Hepatocyte (in vitro differentiated cells): ENCODE data around the gene TADA1. TPM values are rescaled to one million over a fixed set of nuclear protein-coding genes. Genes with fewer than 3 reads are reported as not detected.

Experiments used
- DNase-seq: peaks from one replicate; pipeline ENCODE4 v3.0.0-alpha.2; 2016; ENCODE audit warnings: low spot score
- H2AFZ ChIP-seq: fragments of 200-600 bp; sonication (generic); 2 replicates; pipeline ENCODE4 v1.6.0; 2016; ENCODE audit warnings: antibody characterized with exemption, mild to moderate bottlenecking
- H3K27ac ChIP-seq: fragments of 200-600 bp; sonication (generic); 2 replicates; pipeline ENCODE4 v1.5.1; 2016; ENCODE audit warnings: mild to moderate bottlenecking
- H3K27me3 ChIP-seq: fragments of 200-600 bp; sonication (generic); 2 replicates; pipeline ENCODE4 v1.6.1; 2016
- H3K36me3 ChIP-seq: fragments of 200-600 bp; sonication (generic); replicated peaks from 2 replicates; pipeline ENCODE4 v1.5.1; 2016; ENCODE audit warnings: low read depth; ENCODE audit not compliant: insufficient read depth
- H3K4me1 ChIP-seq: fragments of 200-600 bp; sonication (generic); 2 replicates; pipeline ENCODE4 v1.5.1; 2016; ENCODE audit warnings: mild to moderate bottlenecking, moderate library complexity; ENCODE audit not compliant: insufficient read depth
- H3K4me2 ChIP-seq: fragments of 200-600 bp; sonication (generic); 2 replicates; pipeline ENCODE4 v1.6.0; 2016
- H3K4me3 ChIP-seq: fragments of 200-600 bp; sonication (generic); 2 replicates; pipeline ENCODE4 v1.5.1; 2016; ENCODE audit warnings: mild to moderate bottlenecking
- H3K79me2 ChIP-seq: fragments of 200-600 bp; sonication (generic); 2 replicates; pipeline ENCODE4 v1.6.0; 2017; ENCODE audit warnings: mild to moderate bottlenecking
- H3K9me2 ChIP-seq: fragments of 200-600 bp; sonication (generic); replicated peaks from 2 replicates; pipeline ENCODE4 v1.6.0; 2017; ENCODE audit warnings: mild to moderate bottlenecking; ENCODE audit not compliant: insufficient read depth
- H3K9me3 ChIP-seq: fragments of 200-600 bp; sonication (generic); 2 replicates; pipeline ENCODE4 v1.5.1; 2016; ENCODE audit warnings: low read depth, mild to moderate bottlenecking
- H4K20me1 ChIP-seq: fragments of 200-600 bp; sonication (generic); 2 replicates; pipeline ENCODE4 v1.6.0; 2016; ENCODE audit warnings: mild to moderate bottlenecking; ENCODE audit not compliant: insufficient read depth, poor library complexity, severe bottlenecking
- EZH2 ChIP-seq: fragments of 200-600 bp; sonication (generic); IDR thresholded peaks from 2 replicates; pipeline ENCODE4 v1.6.1; 2016; ENCODE audit warnings: antibody characterized with exemption, mild to moderate bottlenecking, borderline replicate concordance
- EZH2phosphoT487 ChIP-seq: fragments of 200-600 bp; sonication (generic); IDR thresholded peaks from one replicate; pipeline ENCODE4 v1.6.1; 2018; ENCODE audit warnings: antibody characterized with exemption, mild to moderate bottlenecking, low read depth, moderate library complexity; ENCODE audit not compliant: unreplicated experiment, severe bottlenecking
- WGBS: methylation state at CpG from one replicate; pipeline ENCODE4 v1.1.6; 2016; ENCODE audit warnings: low lambda C conversion rate; ENCODE audit errors: missing lambda C conversion rate; 5-methylcytosine and 5-hydroxymethylcytosine counted together
- polyA plus RNA-seq: library from polyadenylated mRNA; unstranded; fragments of >200 nt; fragmentation: Nextera tagmentation; extraction: Ambion mirVana; gene quantifications from 2 replicates; pipeline ENCODE4 v1.2.1, GENCODE V29; 2016
- total RNA-seq: library from RNA; depleted of rRNA; stranded (reverse); fragments of >200 nt; gene quantifications from 2 replicates; pipeline ENCODE4 v1.2.3, GENCODE V29; 2014
- TF ChIP-seq, protein P1 (sequence below): fragments of 200-600 bp; sonication (generic); IDR thresholded peaks from 2 replicates; pipeline ENCODE4 v1.5.1; 2016; ENCODE audit warnings: antibody characterized with exemption, mild to moderate bottlenecking; ENCODE audit not compliant: poor library complexity

The TADA1 gene
- total and polyA plus RNA-seq, 2 experiments from 2014 or later = 13.4 to 21.4 TPM

DNA sequence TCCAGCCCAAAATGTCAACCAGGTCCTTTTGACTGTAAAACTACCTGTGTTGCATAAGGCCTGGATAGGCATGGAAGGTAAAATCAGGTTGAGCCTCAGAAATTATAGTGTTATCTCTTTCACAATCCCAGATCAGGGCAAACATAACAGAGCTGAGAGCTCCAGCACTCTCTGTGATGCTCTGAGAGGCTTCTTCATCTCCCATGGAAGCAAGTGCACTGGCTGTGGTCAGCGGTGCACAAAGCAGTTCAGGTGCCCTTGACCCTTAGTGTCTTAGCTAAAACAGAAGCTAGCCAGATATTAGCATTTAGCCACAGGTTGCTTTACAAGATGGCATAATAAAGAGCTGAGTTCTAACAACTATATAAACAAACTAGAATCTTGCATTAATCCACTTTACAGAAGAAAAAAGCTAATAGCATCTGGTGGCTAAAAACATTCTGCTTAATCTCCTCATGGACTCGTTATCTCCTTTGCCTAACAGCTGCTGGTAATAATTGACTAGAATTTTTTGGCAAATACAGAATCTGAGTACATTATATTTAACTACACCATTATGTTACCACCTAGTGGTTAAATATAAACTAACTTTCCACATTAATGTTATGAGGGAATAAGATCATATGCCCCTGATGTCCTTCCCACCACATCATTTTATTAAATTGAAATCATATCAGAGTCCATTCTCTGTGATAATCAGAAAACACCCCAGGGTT lies 62.4 kb downstream of the TADA1 start:
- H3K9me3 ChIP-seq = no peaks in the 10 kb centered on the region
- H3K4me2 ChIP-seq = no peak overlapping the region
- TF ChIP-seq EZH2 (no peak), EZH2phosphoT487 (no peak)
- TF ChIP-seq, protein P1, sequence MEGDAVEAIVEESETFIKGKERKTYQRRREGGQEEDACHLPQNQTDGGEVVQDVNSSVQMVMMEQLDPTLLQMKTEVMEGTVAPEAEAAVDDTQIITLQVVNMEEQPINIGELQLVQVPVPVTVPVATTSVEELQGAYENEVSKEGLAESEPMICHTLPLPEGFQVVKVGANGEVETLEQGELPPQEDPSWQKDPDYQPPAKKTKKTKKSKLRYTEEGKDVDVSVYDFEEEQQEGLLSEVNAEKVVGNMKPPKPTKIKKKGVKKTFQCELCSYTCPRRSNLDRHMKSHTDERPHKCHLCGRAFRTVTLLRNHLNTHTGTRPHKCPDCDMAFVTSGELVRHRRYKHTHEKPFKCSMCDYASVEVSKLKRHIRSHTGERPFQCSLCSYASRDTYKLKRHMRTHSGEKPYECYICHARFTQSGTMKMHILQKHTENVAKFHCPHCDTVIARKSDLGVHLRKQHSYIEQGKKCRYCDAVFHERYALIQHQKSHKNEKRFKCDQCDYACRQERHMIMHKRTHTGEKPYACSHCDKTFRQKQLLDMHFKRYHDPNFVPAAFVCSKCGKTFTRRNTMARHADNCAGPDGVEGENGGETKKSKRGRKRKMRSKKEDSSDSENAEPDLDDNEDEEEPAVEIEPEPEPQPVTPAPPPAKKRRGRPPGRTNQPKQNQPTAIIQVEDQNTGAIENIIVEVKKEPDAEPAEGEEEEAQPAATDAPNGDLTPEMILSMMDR = no peak
- H4K20me1 ChIP-seq = no peaks in the 10 kb centered on the region
- H3K27me3 ChIP-seq = no peaks in the 10 kb centered on the region
- H3K4me3 ChIP-seq = no peak overlapping the region
- peaks cover 11% of the 10 kb centered on the region for H3K4me1 ChIP-seq
- no peaks in the 10 kb centered on the region for H3K36me3 ChIP-seq
- no peaks in the 10 kb centered on the region for H3K9me2 ChIP-seq
- no peak for DNase-seq
- H3K27ac ChIP-seq = no peak overlapping the region
- no peaks in the 10 kb centered on the region for H3K79me2 ChIP-seq
- H2AFZ ChIP-seq = no peak overlapping the region
- 41% methylated on average over 2 of the region's 2 CpGs for WGBS

DNA sequence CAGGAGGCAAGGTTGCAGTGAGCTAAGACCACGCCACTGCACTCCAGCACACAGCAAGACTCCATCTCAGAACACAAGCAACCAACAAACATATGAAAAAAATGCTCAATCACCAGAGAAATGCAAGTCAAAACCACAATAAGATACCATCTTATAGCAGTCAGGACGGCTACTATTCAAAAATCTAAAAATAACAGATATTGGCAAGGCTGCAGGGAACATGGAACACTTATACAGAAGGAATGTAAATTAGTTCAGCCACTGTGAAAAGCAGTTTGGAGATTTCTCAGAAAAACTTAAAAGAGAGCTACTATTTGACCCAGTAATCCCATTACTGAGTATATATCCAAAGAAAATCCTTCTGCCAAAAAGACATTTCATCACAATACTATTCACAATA lies 64.4 kb downstream of the TADA1 start:
- WGBS = 77% methylated on average over 2 of the region's 2 CpGs

DNA sequence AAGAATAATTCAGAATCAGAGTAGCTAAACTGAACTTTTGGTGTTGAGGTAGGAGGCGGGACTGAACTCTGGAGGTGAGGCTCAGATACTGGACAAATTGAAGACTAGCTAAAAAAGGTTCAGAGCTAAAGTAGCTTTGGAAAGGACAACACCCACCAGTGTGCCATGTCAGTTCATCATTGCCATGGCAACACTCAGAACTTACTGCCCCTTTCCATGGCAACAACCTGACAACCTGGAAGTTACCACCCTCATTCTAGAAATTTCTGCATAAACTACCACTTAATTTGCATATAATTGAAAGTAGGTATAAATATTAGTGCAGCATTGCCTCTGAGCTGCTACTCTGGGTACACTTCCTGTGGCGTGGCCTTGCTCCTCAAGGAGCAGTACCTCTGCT lies 67.1 kb downstream of the TADA1 start:
- TF ChIP-seq, protein P1 = no peak
- no peak for TF ChIP-seq EZH2phosphoT487
- no peak for TF ChIP-seq EZH2
- WGBS = 93% methylated on average over 2 of the region's 2 CpGs
- no peak for DNase-seq
- Histone ChIP-seq H3K79me2 (no peaks in the 10 kb centered on the region), H3K4me2 (no peak overlapping the region), H3K4me3 (no peak overlapping the region), H3K4me1 (peaks cover 6% of the 10 kb centered on the region), H3K27me3 (no peaks in the 10 kb centered on the region), H3K9me3 (no peaks in the 10 kb centered on the region), H3K36me3 (no peaks in the 10 kb centered on the region), H2AFZ (no peak overlapping the region), H4K20me1 (no peaks in the 10 kb centered on the region), H3K27ac (no peak overlapping the region), H3K9me2 (no peaks in the 10 kb centered on the region)

More for the DNA sequence above, 64.4 kb downstream of the TADA1 start:
- H3K4me2 ChIP-seq = no peak overlapping the region
- no peaks in the 10 kb centered on the region for H4K20me1 ChIP-seq
- no peak overlapping the region for H2AFZ ChIP-seq
- no peaks in the 10 kb centered on the region for H3K9me2 ChIP-seq
- no peak for DNase-seq
- H3K9me3 ChIP-seq = no peaks in the 10 kb centered on the region
- peaks cover 11% of the 10 kb centered on the region for H3K4me1 ChIP-seq
- no peak overlapping the region for H3K27ac ChIP-seq
- no peak for TF ChIP-seq EZH2phosphoT487
- TF ChIP-seq EZH2 = no peak
- TF ChIP-seq, protein P1 = no peak
- no peak overlapping the region for H3K4me3 ChIP-seq
- no peaks in the 10 kb centered on the region for H3K27me3 ChIP-seq
- H3K79me2 ChIP-seq = no peaks in the 10 kb centered on the region
- no peaks in the 10 kb centered on the region for H3K36me3 ChIP-seq

Other genes with a start within 250 kb of the TADA1 start
- 37.2 and 40.6 TPM in 2 replicates for gene POGK, start 36.8 kb downstream of the TADA1 start, total RNA-seq
- gene POGK, start 36.8 kb downstream of the TADA1 start, polyA plus RNA-seq = 21.6 and 22.6 TPM in 2 replicates
- gene ILDR2, start 99.3 kb upstream of the TADA1 start, total RNA-seq = 2.4 and 3.4 TPM in 2 replicates
- 0.28 and 1.6 TPM in 2 replicates for gene ILDR2, start 99.3 kb upstream of the TADA1 start, polyA plus RNA-seq
- gene MAEL, start 113.0 kb upstream of the TADA1 start, total RNA-seq = not detected in 2 replicates
- 0.45 TPM in 1 of 2 replicates, not detected in the other for gene MAEL, start 113.0 kb upstream of the TADA1 start, polyA plus RNA-seq
- 5.8 and 7.2 TPM in 2 replicates for gene GPA33, start 214.1 kb upstream of the TADA1 start, total RNA-seq
- 1.5 and 3.9 TPM in 2 replicates for gene GPA33, start 214.1 kb upstream of the TADA1 start, polyA plus RNA-seq
- gene STYXL2, start 217.8 kb upstream of the TADA1 start, total RNA-seq = 0.07 and 0.20 TPM in 2 replicates
- 0.40 and 0.58 TPM in 2 replicates for gene STYXL2, start 217.8 kb upstream of the TADA1 start, polyA plus RNA-seq